ENCODE results near the gene CFAP46.

DNA sequence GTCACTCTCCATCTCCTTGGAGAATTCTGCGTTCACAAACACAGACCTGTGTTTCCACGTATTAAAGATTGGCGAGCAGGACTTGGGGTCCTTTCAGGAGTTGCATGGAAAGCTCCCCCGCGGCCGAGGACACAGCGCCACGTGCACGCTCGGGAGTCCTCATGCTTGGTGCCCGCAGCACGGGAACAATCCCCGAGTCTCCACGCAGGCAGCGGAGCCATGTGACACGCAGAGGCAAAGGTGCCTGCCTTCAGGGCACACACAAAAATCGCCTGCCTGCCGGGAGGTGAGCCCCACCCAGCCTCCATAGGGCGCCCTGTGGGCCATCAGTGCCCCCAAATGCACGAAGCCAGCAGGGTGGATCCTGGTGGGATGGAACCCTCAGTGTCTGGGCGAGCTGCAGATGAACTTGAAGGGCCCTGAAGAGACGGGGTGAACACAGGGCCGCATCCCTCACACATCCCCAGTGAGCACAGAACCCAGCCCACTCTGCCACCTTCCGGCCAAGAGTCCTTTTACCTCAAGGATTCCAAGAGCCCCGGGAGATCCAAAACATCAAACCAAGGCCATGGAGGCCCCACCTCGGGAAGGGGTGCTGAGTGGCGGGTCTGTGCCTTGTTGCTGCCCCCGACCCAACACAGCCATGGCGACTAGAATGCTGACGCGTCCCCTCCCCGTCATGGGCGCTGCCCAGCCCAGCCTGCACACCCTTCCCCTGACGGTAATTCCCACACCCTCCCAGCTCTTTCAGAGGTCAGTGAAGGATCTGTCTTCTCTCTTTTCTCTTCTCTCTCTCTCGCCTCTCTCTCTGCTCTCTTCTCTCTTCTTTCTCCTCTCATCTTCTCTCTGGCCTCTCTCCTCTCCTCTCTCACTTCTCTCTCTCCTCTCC lies 55.9 kb downstream of the CFAP46 start:
- no peak for TF ChIP-seq EZH2 (IDR thresholded peaks at IDR 0.05; ENCODE audit: borderline replicate concordance, low read depth, low read length, severe bottlenecking)
- no peak for TF ChIP-seq CTCF (IDR thresholded peaks at IDR 0.05; ENCODE audit: borderline replicate concordance, extremely low read depth, low read length, poor library complexity, severe bottlenecking)
